K562 (cell line): ENCODE results near the gene TRABD2B. TPM values are rescaled to one million over a fixed set of nuclear protein-coding genes. Genes with fewer than 3 reads are reported as not detected.

ENCODE experiments used
- ATAC-seq: fragments of 200-7000 bp; cut with Tn5 transposase; 3 replicates; pipeline ENCODE4 v1.9.1; 2020; ENCODE audit warnings: moderate library complexity
- BruUV-seq: library from RNA; stranded (reverse); fragments of 400-500 nt; replicated peaks from 2 replicates; lab custom pipeline; 2021; lab: Mats Ljungman, UMichigan
- CTCF ChIA-PET: fragments of 300-600 bp; formaldehyde crosslinking; extraction: SDS; loops from one replicate; lab custom pipeline; 2021; ENCODE audit warnings: low intra/inter-chr PET ratio; lab: Yijun Ruan, JAX
- POLR2A ChIA-PET: fragments of 300-600, 350-650 bp; sonication (Branson Sonifier 250); formaldehyde crosslinking; extraction: SDS; loops from one replicate; lab custom pipeline; 2021; ENCODE audit warnings: antibody characterized with exemption, inconsistent platforms; lab: Yijun Ruan, JAX
- DNase-seq, 4 experiments: peaks; one replicate each; pipeline versions ENCODE4 v3.0.0 to v3.0.0-alpha.2; 2011 to 2018; ENCODE audit warnings: low spot score in 3 of 4, mixed read lengths in 3 of 4; ENCODE audit errors: extremely low read depth in 1 of 4
- FAIRE-seq: peaks from 2 replicates; lab custom pipeline; 2011; peaks lifted over from hg19 to GRCh38; lab: Jason Lieb, UNC
- H2AFZ ChIP-seq: 2 replicates; pipeline ENCODE4 v1.6.0; 2011; ENCODE audit warnings: low read depth, low read length, control low read depth, inconsistent platforms
- H3K27ac ChIP-seq: fragments of 200-600 bp; 3 replicates; pipeline ENCODE4 v1.8.0; 2011; ENCODE audit warnings: low read depth, mild to moderate bottlenecking, control low read depth, inconsistent platforms, low read length, moderate library complexity, mixed read lengths; ENCODE audit errors: extremely low read depth
- H3K27me3 ChIP-seq, 2 experiments: fragments of 300-600 bp in 1 of 2; 2 replicates in 1 of 2; 3 replicates in 1 of 2; pipeline versions ENCODE4 v1.6.0 to v1.8.0; 2011; ENCODE audit warnings: inconsistent platforms in 2 of 2, low read length in 2 of 2, mild to moderate bottlenecking in 1 of 2, mixed read lengths in 1 of 2, moderate library complexity in 1 of 2; ENCODE audit not compliant: control insufficient read depth in 2 of 2, insufficient read depth in 2 of 2
- H3K36me3 ChIP-seq: fragments of 300-600 bp; 3 replicates; pipeline ENCODE4 v1.8.0; 2011; ENCODE audit warnings: mild to moderate bottlenecking, low read length, inconsistent platforms; ENCODE audit not compliant: control insufficient read depth, insufficient read depth
- H3K4me1 ChIP-seq, 2 experiments: fragments of 200-600 bp in 1 of 2; replicated peaks in 1 of 2; 2 replicates in 1 of 2; 3 replicates in 1 of 2; pipeline versions ENCODE4 v1.5.1 to v1.8.0; 2011; ENCODE audit warnings: inconsistent platforms in 2 of 2, low read length in 2 of 2, mild to moderate bottlenecking in 1 of 2, mixed read lengths in 1 of 2, moderate library complexity in 1 of 2; ENCODE audit not compliant: control insufficient read depth in 2 of 2, insufficient read depth in 2 of 2
- H3K4me2 ChIP-seq: 2 replicates; pipeline ENCODE4 v1.6.1; 2011; ENCODE audit warnings: low read length, control low read depth, inconsistent platforms, mixed read lengths; ENCODE audit not compliant: insufficient read depth
- H3K4me3 ChIP-seq: fragments of 200-600 bp; sonication (generic), shearing (Covaris generic); 2 replicates; pipeline ENCODE4 v1.5.1; 2016; ENCODE audit warnings: control low read depth, inconsistent platforms
- H3K79me2 ChIP-seq: fragments of 200-600 bp; 3 replicates; pipeline ENCODE4 v1.8.0; 2011; ENCODE audit warnings: low read length, inconsistent platforms; ENCODE audit not compliant: control insufficient read depth, insufficient read depth
- H3K9ac ChIP-seq, 2 experiments: 2 replicates each; pipeline versions ENCODE4 v1.6.0 to v1.6.1; 2011; ENCODE audit warnings: low read depth in 2 of 2, low read length in 2 of 2, control low read depth in 1 of 2, inconsistent platforms in 1 of 2, mild to moderate bottlenecking in 1 of 2, mixed read lengths in 1 of 2; ENCODE audit not compliant: insufficient read depth in 1 of 2
- H3K9me1 ChIP-seq: one replicate; pipeline ENCODE4 v1.6.0; 2011; ENCODE audit warnings: inconsistent platforms, mild to moderate bottlenecking, low read length, moderate library complexity; ENCODE audit not compliant: control insufficient read depth, insufficient read depth
- H3K9me3 ChIP-seq: replicated peaks from 2 replicates; pipeline ENCODE4 v1.5.1; 2011; ENCODE audit warnings: low read depth, low read length, inconsistent platforms; ENCODE audit not compliant: control insufficient read depth, insufficient read depth
- H4K20me1 ChIP-seq: replicated peaks from 2 replicates; pipeline ENCODE4 v1.6.1; 2011; ENCODE audit warnings: low read length, inconsistent platforms, mixed read lengths; ENCODE audit not compliant: control insufficient read depth, insufficient read depth
- BMI1 ChIP-seq: fragments of 150-350 bp; IDR thresholded peaks from 2 replicates; pipeline ENCODE4 v1.6.1; 2014; ENCODE audit warnings: low read length
- CBX3 ChIP-seq, 2 experiments: IDR thresholded peaks; 1 replicate in 1 of 2; 2 replicates in 1 of 2; pipeline ENCODE4 v1.6.1; 2012; ENCODE audit warnings: inconsistent platforms in 2 of 2, low read length in 2 of 2, borderline replicate concordance in 1 of 2, control low read depth in 1 of 2
- E2F6 ChIP-seq, 2 experiments: IDR thresholded peaks; 2 replicates each; pipeline ENCODE4 v1.6.1; 2011; ENCODE audit warnings: borderline replicate concordance in 1 of 2, control low read depth in 1 of 2, low read depth in 1 of 2, low read length in 1 of 2, mild to moderate bottlenecking in 1 of 2, mixed read lengths in 1 of 2, moderate library complexity in 1 of 2; ENCODE audit not compliant: insufficient read depth in 1 of 2, insufficient read length in 1 of 2, poor library complexity in 1 of 2, severe bottlenecking in 1 of 2; ENCODE audit errors: extremely low read depth in 1 of 2
- FUS ChIP-seq: fragments of 200-400 bp; formaldehyde crosslinking; optimal IDR thresholded peaks from 2 replicates; pipeline ENCODE3; 2017; ENCODE audit warnings: low read depth, low read length
- GTF2B ChIP-seq: IDR thresholded peaks from 2 replicates; pipeline ENCODE4 v1.6.1; 2011; ENCODE audit not compliant: insufficient read length; ENCODE audit errors: extremely low read depth
- HMGN3 ChIP-seq: IDR thresholded peaks from 2 replicates; pipeline ENCODE4 v1.6.1; 2011; ENCODE audit warnings: borderline replicate concordance, low read depth, mild to moderate bottlenecking, mixed read lengths, low read length; ENCODE audit not compliant: insufficient read length; ENCODE audit errors: extremely low read depth
- LARP7 ChIP-seq: fragments of 450-650 bp; IDR thresholded peaks from 2 replicates; pipeline ENCODE4 v1.6.1; 2016
- MLX ChIP-seq, 2 experiments: fragments of 450-650 bp in 1 of 2; sonication (generic) in 1 of 2; formaldehyde crosslinking; conservative IDR thresholded peaks; 2 replicates each; pipeline versions ENCODE4 v1.4.0 to v1.8.1; 2020 to 2022; ENCODE audit warnings: mild to moderate bottlenecking in 1 of 2, missing genetic modification reagents in 1 of 2
- POU5F1 ChIP-seq: fragments of 150-350 bp; IDR thresholded peaks from 2 replicates; pipeline ENCODE4 v1.6.1; 2014; ENCODE audit warnings: borderline replicate concordance, low read length, low read depth, mild to moderate bottlenecking; ENCODE audit not compliant: partially characterized antibody
- SAFB2 ChIP-seq: fragments of 200-400 bp; formaldehyde crosslinking; IDR thresholded peaks from 2 replicates; pipeline ENCODE4 v1.6.1; 2018; ENCODE audit warnings: borderline replicate concordance, low read length, low read depth, moderate library complexity; ENCODE audit not compliant: severe bottlenecking
- ZNF224 ChIP-seq: sonication (generic); formaldehyde crosslinking; IDR thresholded peaks from 2 replicates; pipeline ENCODE4 v1.8.0; 2022; ENCODE audit warnings: mild to moderate bottlenecking, missing genetic modification reagents
- WGBS: fragments of 100-300 bp; shearing (Covaris generic); methylation state at CpG from one replicate; pipeline ENCODE4 v1.1.6; 2016; ENCODE audit warnings: low coverage, mixed read lengths; ENCODE audit not compliant: insufficient coverage; ENCODE audit errors: missing lambda C conversion rate; 5-methylcytosine and 5-hydroxymethylcytosine counted together
- in situ Hi-C: fragments of 300-500 bp; cut with MboI; formaldehyde crosslinking; loops from 4 replicates; pipeline ENCODE4 v1.15.0; 2018; ENCODE audit warnings: inconsistent platforms, mixed read lengths
- intact Hi-C: fragments of 100-400 bp; cut with micrococcal nuclease; formaldehyde crosslinking; loops from 2 replicates; pipeline ENCODE4 v1.14.2; 2022
- polyA plus RNA-seq, 8 experiments: library from polyadenylated mRNA; depleted of rRNA in 4 of 8; stranded (reverse) in 5 of 8; unstranded in 3 of 8; fragments of >200 nt; fragmentation: Nextera tagmentation in 2 of 8; fragmentation: Illumina TruSeq in 1 of 8; extraction: Ambion mirVana in 2 of 8; extraction: Trizol in 1 of 8; gene quantifications; 2 replicates each; pipeline versions ENCODE4 v1.2.1 to v1.2.3, GENCODE V29; 2011 to 2014; ENCODE audit warnings: inconsistent platforms in 1 of 8, missing spikeins in 1 of 8
- total RNA-seq, 7 experiments: library from RNA; depleted of rRNA in 6 of 7; stranded (reverse); fragments of >200 nt in 6 of 7; fragmentation: Illumina TruSeq in 2 of 7; extraction: Trizol in 2 of 7; gene quantifications; 2 replicates each; pipeline versions ENCODE4 v1.2.1 to v1.2.3, GENCODE V29; 2011 to 2021; ENCODE audit warnings: low replicate concordance in 1 of 7

TRABD2B gene
- total and polyA plus RNA-seq, 9 of the 15 experiments (the other 6 are each of a cell fraction or from before 2014, with no cell fraction given), result not detected

- ATAC-seq, result no peak
- H3K36me3 ChIP-seq, result no peaks in the 10 kb centered on the region
- H3K27me3 ChIP-seq, result peaks cover 2 to 23% of the 10 kb centered on the region in 2 experiments; a peak in 3 of 5 replicates
- in situ Hi-C loops, result no loop called here
- intact Hi-C loops, result no loop called here
- WGBS, result 3% methylated on average over 6 of the region's 6 CpGs
- BruUV-seq, result no TSS peak
- H3K9ac ChIP-seq, result no peak overlapping the region
- POLR2A ChIA-PET, result interaction anchor here (0.5 kb wide), 1 partner anchor 1357 kb away, joined by 4 read pairs; no protein-coding TSS in a partner anchor
- TF ChIP-seq SAFB2, result no peak
- TF ChIP-seq, all 486 proteins: peak for 0
- no peak overlapping the region for H2AFZ ChIP-seq
- H3K27ac ChIP-seq, result no peak overlapping the region
- H3K4me1 ChIP-seq, result no peaks in the 10 kb centered on the region
- H3K9me3 ChIP-seq, result no peaks in the 10 kb centered on the region
- H3K9me1 ChIP-seq, result no peaks in the 10 kb centered on the region
- FAIRE-seq, result no peak
- CTCF ChIA-PET, result no interaction called here
- no peak overlapping the region for H3K4me2 ChIP-seq
- no peak overlapping the region for H3K4me3 ChIP-seq
- 0 out of 2 replicates have a peak, but pooled peaks cover 4% of the 10 kb centered on the region for H4K20me1 ChIP-seq
- no peaks in the 10 kb centered on the region for H3K79me2 ChIP-seq
- no peak for DNase-seq
Measured at GRCh38 chr1:47875036-47875435, 122.1 kb downstream of the TRABD2B start.

GRCh38 chr1:47873337-47873736, 123.8 kb downstream of the TRABD2B start:
- intact Hi-C loops, result no loop called here
- Histone ChIP-seq H3K27ac (no peak overlapping the region), H3K4me3 (no peak overlapping the region), H3K4me1 (no peaks in the 10 kb centered on the region), H3K36me3 (no peaks in the 10 kb centered on the region), H3K27me3 (peaks cover 2 to 24% of the 10 kb centered on the region in 2 experiments; a peak in 2 of 5 replicates), H3K9me1 (no peaks in the 10 kb centered on the region), H2AFZ (no peak overlapping the region), H3K79me2 (no peaks in the 10 kb centered on the region), H3K9me3 (no peaks in the 10 kb centered on the region), H3K9ac (no peak overlapping the region), H3K4me2 (no peak overlapping the region), H4K20me1 (0 out of 2 replicates have a peak, but pooled peaks cover 4% of the 10 kb centered on the region)
- in situ Hi-C loops, result no loop called here
- ATAC-seq (peak; percentile 55; the same call in 2 of the 3 replicates), FAIRE-seq (no peak), DNase-seq (no peak)
- ChIA-PET CTCF (no interaction called here), POLR2A (no interaction called here)
- WGBS, result 0% methylated on average over 6 of the region's 6 CpGs
- no TSS peak for BruUV-seq
- TF ChIP-seq GTF2B (no peak), HMGN3 (no peak), LARP7 (no peak), E2F6 (IDR thresholded peaks at IDR 0.05; ENCODE audit: borderline replicate concordance in 1 of 2, extremely low read depth in 1 of 2, insufficient read depth in 1 of 2, insufficient read length in 1 of 2, low read depth in 1 of 2, low read length in 1 of 2, poor library complexity in 1 of 2, severe bottlenecking in 1 of 2) (no peak), CBX3 (IDR thresholded peaks at IDR 0.05; ENCODE audit: borderline replicate concordance in 1 of 2, low read length in 2 of 2) (no peak), POU5F1 (no peak), MLX (CRISPR knock-in tag; conservative IDR thresholded peaks at IDR 0.05) (no peak), ZNF224 (CRISPR knock-in tag) (no peak), FUS (no peak), BMI1 (no peak)
